OCI-LY7 (cell line): ENCODE results near the gene TUSC7.

Source experiments
- EZH2phosphoT487 ChIP-seq: fragments of 200-600 bp; sonication (generic); IDR thresholded peaks from 2 replicates; pipeline ENCODE4 v1.6.1; 2018; ENCODE audit warnings: low read depth, borderline replicate concordance, mild to moderate bottlenecking, mixed run types, antibody characterized with exemption, low read length, moderate library complexity, mixed read lengths
- TF ChIP-seq, protein P1 (sequence below): fragments of 200-600 bp; sonication (generic); conservative IDR thresholded peaks from 2 replicates; pipeline ENCODE4 v1.5.1; 2014; ENCODE audit warnings: mild to moderate bottlenecking, antibody characterized with exemption, low read length, moderate library complexity, mixed read lengths

DNA sequence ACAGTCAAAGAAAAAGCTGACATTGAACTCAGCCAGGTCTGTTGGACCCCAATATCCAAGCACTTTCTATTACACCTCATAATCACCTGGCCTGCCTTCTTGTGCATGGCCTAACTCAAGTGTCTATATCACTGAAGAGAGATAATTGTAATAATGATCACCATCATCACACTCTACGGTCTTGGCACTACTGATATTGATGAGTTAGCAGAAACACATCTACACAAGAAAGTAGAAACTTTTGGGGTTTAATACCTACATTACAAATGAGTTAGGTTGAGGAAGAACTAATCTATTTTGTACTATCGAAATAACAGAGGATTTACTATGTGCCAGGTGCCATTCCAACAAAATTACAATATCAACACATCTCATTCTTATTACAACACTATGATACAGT is 30.7 kb downstream of the TUSC7 start:
- TF ChIP-seq, protein P1, sequence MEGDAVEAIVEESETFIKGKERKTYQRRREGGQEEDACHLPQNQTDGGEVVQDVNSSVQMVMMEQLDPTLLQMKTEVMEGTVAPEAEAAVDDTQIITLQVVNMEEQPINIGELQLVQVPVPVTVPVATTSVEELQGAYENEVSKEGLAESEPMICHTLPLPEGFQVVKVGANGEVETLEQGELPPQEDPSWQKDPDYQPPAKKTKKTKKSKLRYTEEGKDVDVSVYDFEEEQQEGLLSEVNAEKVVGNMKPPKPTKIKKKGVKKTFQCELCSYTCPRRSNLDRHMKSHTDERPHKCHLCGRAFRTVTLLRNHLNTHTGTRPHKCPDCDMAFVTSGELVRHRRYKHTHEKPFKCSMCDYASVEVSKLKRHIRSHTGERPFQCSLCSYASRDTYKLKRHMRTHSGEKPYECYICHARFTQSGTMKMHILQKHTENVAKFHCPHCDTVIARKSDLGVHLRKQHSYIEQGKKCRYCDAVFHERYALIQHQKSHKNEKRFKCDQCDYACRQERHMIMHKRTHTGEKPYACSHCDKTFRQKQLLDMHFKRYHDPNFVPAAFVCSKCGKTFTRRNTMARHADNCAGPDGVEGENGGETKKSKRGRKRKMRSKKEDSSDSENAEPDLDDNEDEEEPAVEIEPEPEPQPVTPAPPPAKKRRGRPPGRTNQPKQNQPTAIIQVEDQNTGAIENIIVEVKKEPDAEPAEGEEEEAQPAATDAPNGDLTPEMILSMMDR = no peak
- no peak for TF ChIP-seq EZH2phosphoT487
